ENCODE measurements around the gene TSPEAR. TPM values are rescaled to one million over a fixed set of nuclear protein-coding genes. Genes with fewer than 3 reads are reported as not detected.

TSPEAR gene
- total and polyA plus RNA-seq, 2 of the 13 experiments (the other 11 are each of a cell fraction or from before 2014, with no cell fraction given) = 0.07 to 0.32 TPM

DNA sequence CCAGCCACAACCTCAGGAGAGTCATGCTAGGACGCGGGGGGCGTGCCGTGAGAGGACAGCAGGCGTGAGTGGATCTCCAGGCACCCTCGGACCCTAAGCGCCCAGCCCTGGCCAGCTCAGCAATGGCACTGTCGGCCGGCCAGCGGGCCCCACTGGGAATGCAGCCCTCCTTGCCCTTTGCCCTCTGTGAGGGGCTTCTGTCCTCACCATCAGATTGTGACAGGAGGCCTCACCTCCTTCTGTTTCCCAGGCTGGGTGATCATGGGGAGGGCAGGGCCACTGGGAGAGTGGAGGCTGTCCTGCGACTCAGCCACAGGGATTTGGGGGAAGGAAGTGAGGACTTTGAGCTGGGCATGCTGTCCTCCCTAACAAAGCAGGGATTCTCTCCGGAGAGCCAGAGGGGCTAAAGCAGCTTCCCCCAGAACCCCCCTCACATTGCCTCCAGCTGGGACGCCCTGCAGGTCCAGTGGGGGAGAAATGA is 262.7 kb downstream of the TSPEAR start (continued):
- TF ChIP-seq, protein P1, sequence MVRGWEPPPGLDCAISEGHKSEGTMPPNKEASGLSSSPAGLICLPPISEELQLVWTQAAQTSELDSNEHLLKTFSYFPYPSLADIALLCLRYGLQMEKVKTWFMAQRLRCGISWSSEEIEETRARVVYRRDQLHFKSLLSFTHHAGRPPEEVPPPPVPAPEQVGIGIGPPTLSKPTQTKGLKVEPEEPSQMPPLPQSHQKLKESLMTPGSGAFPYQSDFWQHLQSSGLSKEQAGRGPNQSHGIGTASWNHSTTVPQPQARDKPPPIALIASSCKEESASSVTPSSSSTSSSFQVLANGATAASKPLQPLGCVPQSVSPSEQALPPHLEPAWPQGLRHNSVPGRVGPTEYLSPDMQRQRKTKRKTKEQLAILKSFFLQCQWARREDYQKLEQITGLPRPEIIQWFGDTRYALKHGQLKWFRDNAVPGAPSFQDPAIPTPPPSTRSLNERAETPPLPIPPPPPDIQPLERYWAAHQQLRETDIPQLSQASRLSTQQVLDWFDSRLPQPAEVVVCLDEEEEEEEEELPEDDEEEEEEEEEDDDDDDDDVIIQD (CRISPR knock-in tag; IDR thresholded peaks at IDR 0.05; ENCODE audit: low read depth) = 0 out of 2 replicates have a peak, but pooled peaks have one; percentile 13
- TF ChIP-seq ZNF253 (CRISPR knock-in tag; IDR thresholded peaks at IDR 0.05; ENCODE audit: borderline replicate concordance) (no peak), MATR3 (CRISPR knock-in tag; IDR thresholded peaks at IDR 0.05) (no peak), ZNF17 (CRISPR knock-in tag; IDR thresholded peaks at IDR 0.05) (no peak), ZKSCAN5 (CRISPR knock-in tag; IDR thresholded peaks at IDR 0.05) (peak; percentile 63; the same call in 1 of the 2 replicates), NR2F6 (IDR thresholded peaks at IDR 0.05) (no peak), NR2F6 (CRISPR knock-in tag; IDR thresholded peaks at IDR 0.05) (peak; percentile 57; the same call in 1 of the 2 replicates), GTF2F1 (IDR thresholded peaks at IDR 0.05; ENCODE audit: low read length) (no peak), ZBTB7B (CRISPR knock-in tag; IDR thresholded peaks at IDR 0.05) (peak; percentile 58; the same call in 1 of the 2 replicates), ZNF264 (CRISPR knock-in tag; IDR thresholded peaks at IDR 0.05) (no peak), SIN3B (IDR thresholded peaks at IDR 0.05; ENCODE audit: low read length) (no peak), NFIC (IDR thresholded peaks at IDR 0.05; ENCODE audit: low read length) (no peak), ZNF225 (CRISPR knock-in tag; IDR thresholded peaks at IDR 0.05) (no peak), CCAR2 (optimal IDR thresholded peaks at IDR 0.05; ENCODE audit: low read depth, low read length) (no peak), HNF4A (CRISPR knock-in tag; IDR thresholded peaks at IDR 0.05) (peak; percentile 67; the same call in 1 of the 2 replicates), ZNF207 (IDR thresholded peaks at IDR 0.05; ENCODE audit: borderline replicate concordance) (no peak), ZBTB7A (CRISPR knock-in tag; IDR thresholded peaks at IDR 0.05) (peak; percentile 93), JUND (CRISPR knock-in tag; IDR thresholded peaks at IDR 0.05) (no peak)
- TF ChIP-seq, protein P2, sequence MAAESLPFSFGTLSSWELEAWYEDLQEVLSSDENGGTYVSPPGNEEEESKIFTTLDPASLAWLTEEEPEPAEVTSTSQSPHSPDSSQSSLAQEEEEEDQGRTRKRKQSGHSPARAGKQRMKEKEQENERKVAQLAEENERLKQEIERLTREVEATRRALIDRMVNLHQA (CRISPR knock-in tag; IDR thresholded peaks at IDR 0.05) = no peak
- TF ChIP-seq, protein P3, sequence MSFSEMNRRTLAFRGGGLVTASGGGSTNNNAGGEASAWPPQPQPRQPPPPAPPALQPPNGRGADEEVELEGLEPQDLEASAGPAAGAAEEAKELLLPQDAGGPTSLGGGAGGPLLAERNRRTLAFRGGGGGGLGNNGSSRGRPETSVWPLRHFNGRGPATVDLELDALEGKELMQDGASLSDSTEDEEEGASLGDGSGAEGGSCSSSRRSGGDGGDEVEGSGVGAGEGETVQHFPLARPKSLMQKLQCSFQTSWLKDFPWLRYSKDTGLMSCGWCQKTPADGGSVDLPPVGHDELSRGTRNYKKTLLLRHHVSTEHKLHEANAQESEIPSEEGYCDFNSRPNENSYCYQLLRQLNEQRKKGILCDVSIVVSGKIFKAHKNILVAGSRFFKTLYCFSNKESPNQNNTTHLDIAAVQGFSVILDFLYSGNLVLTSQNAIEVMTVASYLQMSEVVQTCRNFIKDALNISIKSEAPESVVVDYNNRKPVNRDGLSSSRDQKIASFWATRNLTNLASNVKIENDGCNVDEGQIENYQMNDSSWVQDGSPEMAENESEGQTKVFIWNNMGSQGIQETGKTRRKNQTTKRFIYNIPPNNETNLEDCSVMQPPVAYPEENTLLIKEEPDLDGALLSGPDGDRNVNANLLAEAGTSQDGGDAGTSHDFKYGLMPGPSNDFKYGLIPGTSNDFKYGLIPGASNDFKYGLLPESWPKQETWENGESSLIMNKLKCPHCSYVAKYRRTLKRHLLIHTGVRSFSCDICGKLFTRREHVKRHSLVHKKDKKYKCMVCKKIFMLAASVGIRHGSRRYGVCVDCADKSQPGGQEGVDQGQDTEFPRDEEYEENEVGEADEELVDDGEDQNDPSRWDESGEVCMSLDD (CRISPR knock-in tag; IDR thresholded peaks at IDR 0.05; ENCODE audit: borderline replicate concordance) = no peak
- TF ChIP-seq, protein P4, sequence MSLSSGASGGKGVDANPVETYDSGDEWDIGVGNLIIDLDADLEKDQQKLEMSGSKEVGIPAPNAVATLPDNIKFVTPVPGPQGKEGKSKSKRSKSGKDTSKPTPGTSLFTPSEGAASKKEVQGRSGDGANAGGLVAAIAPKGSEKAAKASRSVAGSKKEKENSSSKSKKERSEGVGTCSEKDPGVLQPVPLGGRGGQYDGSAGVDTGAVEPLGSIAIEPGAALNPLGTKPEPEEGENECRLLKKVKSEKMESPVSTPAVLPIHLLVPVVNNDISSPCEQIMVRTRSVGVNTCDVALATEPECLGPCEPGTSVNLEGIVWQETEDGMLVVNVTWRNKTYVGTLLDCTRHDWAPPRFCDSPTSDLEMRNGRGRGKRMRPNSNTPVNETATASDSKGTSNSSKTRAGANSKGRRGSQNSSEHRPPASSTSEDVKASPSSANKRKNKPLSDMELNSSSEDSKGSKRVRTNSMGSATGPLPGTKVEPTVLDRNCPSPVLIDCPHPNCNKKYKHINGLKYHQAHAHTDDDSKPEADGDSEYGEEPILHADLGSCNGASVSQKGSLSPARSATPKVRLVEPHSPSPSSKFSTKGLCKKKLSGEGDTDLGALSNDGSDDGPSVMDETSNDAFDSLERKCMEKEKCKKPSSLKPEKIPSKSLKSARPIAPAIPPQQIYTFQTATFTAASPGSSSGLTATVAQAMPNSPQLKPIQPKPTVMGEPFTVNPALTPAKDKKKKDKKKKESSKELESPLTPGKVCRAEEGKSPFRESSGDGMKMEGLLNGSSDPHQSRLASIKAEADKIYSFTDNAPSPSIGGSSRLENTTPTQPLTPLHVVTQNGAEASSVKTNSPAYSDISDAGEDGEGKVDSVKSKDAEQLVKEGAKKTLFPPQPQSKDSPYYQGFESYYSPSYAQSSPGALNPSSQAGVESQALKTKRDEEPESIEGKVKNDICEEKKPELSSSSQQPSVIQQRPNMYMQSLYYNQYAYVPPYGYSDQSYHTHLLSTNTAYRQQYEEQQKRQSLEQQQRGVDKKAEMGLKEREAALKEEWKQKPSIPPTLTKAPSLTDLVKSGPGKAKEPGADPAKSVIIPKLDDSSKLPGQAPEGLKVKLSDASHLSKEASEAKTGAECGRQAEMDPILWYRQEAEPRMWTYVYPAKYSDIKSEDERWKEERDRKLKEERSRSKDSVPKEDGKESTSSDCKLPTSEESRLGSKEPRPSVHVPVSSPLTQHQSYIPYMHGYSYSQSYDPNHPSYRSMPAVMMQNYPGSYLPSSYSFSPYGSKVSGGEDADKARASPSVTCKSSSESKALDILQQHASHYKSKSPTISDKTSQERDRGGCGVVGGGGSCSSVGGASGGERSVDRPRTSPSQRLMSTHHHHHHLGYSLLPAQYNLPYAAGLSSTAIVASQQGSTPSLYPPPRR (CRISPR knock-in tag; IDR thresholded peaks at IDR 0.05; ENCODE audit: borderline replicate concordance) = no peak
- TF ChIP-seq, protein P5, sequence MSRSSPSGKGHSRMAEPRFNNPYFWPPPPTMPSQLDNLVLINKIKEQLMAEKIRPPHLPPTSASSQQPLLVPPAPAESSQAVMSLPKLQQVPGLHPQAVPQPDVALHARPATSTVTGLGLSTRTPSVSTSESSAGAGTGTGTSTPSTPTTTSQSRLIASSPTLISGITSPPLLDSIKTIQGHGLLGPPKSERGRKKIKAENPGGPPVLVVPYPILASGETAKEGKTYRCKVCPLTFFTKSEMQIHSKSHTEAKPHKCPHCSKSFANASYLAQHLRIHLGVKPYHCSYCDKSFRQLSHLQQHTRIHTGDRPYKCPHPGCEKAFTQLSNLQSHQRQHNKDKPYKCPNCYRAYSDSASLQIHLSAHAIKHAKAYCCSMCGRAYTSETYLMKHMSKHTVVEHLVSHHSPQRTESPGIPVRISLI (CRISPR knock-in tag; IDR thresholded peaks at IDR 0.05; ENCODE audit: borderline replicate concordance) = no peak
